HG02973 (cell line): ENCODE data around the gene LRCOL1.

Source experiments
- ATAC-seq: cut with Tn5 transposase; IDR thresholded peaks from one replicate; pipeline ENCODE4 v1.9.1; 2021; ENCODE audit warnings: moderate library complexity; ENCODE audit not compliant: unreplicated experiment

Gene LRCOL1

GRCh38 chr12:132610051-132610759 is at the start of gene LRCOL1:
LRCOL1 (minus strand) TSS chr12:132610582; CDS start chr12:132606251, 4,331 bp downstream.
- ATAC-seq = no peak

GRCh38 chr12:132660052-132660451 is 49.7 kb upstream of the LRCOL1 start:
- ATAC-seq = no peak

GRCh38 chr12:132659146-132659545 is 48.8 kb upstream of the LRCOL1 start:
- ATAC-seq = no peak

- ATAC-seq = no peak
Observed at GRCh38 chr12:132658149-132658894, 47.9 kb upstream of the LRCOL1 start.

- ATAC-seq = no peak
Observed at GRCh38 chr12:132657004-132657727, 46.8 kb upstream of the LRCOL1 start.

GRCh38 chr12:132653567-132654290 is 43.3 kb upstream of the LRCOL1 start:
- ATAC-seq = no peak

GRCh38 chr12:132651444-132652100 is 41.2 kb upstream of the LRCOL1 start:
- ATAC-seq = no peak

- ATAC-seq = no peak
Observed at GRCh38 chr12:132649226-132649945, 39.0 kb upstream of the LRCOL1 start.

- ATAC-seq = no peak
Observed at GRCh38 chr12:132648616-132649225, 38.3 kb upstream of the LRCOL1 start.

GRCh38 chr12:132647858-132648257 is 37.5 kb upstream of the LRCOL1 start:
- ATAC-seq = no peak

GRCh38 chr12:132646850-132647249 is 36.5 kb upstream of the LRCOL1 start:
- ATAC-seq = no peak

- ATAC-seq = no peak
Observed at GRCh38 chr12:132642846-132643835, 32.8 kb upstream of the LRCOL1 start.

GRCh38 chr12:132641811-132642650 is 31.6 kb upstream of the LRCOL1 start:
- ATAC-seq = no peak

- ATAC-seq = no peak
Observed at GRCh38 chr12:132640936-132641335, 30.6 kb upstream of the LRCOL1 start.

GRCh38 chr12:132639956-132640520 is 29.7 kb upstream of the LRCOL1 start:
- no peak for ATAC-seq

GRCh38 chr12:132638541-132639408 is 28.4 kb upstream of the LRCOL1 start:
- no peak for ATAC-seq
